ENCODE measurements around the gene LIX1L.
"Not testable (repeated sequence)": the region's sequence is repeated elsewhere in the genome, so short reads cannot be mapped to it uniquely, and the experiment has no call there.

Gene LIX1L

GRCh38 chr1:145937436-145937835, 20.4 kb downstream of the LIX1L start:
- no peak for TF ChIP-seq CTCF (IDR thresholded peaks at IDR 0.05; ENCODE audit: control extremely low read depth, extremely low read depth, low read depth, missing control alignments)
- no peak for DNase-seq (ENCODE audit: extremely low spot score)
- POLR2A ChIA-PET = no interaction called here
- CTCF ChIA-PET = interaction anchor here (1.6 to 3.1 kb wide), 2 partner anchors 10 to 41 kb away, joined by 4 to 14 read pairs; partner anchors contain the start of gene RBM8A

GRCh38 chr1:145936247-145936646, 21.6 kb downstream of the LIX1L start:
- no peak for TF ChIP-seq CTCF (IDR thresholded peaks at IDR 0.05; ENCODE audit: control extremely low read depth, extremely low read depth, low read depth, missing control alignments)
- no peak for DNase-seq (ENCODE audit: extremely low spot score)
- POLR2A ChIA-PET = interaction anchor here (0.9 kb wide), 1 partner anchor 9 kb away, joined by 3 read pairs; the partner anchor contains the start of gene RBM8A
- CTCF ChIA-PET = interaction anchor here (1.2 to 3.1 kb wide), 4 partner anchors 8 to 42 kb away, joined by 3 to 14 read pairs (median 4); partner anchors contain the start of gene RBM8A

- ChIA-PET POLR2A (interaction anchor here (0.9 kb wide), 1 partner anchor 9 kb away, joined by 3 read pairs; the partner anchor contains the start of gene RBM8A), CTCF (interaction anchor here (1.2 to 3.1 kb wide), 4 partner anchors 9 to 43 kb away, joined by 3 to 14 read pairs (median 4); partner anchors contain the start of gene RBM8A)
- no peak for DNase-seq (ENCODE audit: extremely low spot score)
- no peak for TF ChIP-seq CTCF (IDR thresholded peaks at IDR 0.05; ENCODE audit: control extremely low read depth, extremely low read depth, low read depth, missing control alignments)
These were observed 22.1 kb downstream of the LIX1L start for GRCh38 chr1:145935708-145936107.

GRCh38 chr1:145932522-145933009, 25.3 kb downstream of the LIX1L start:
- POLR2A ChIA-PET; DNase-seq (ENCODE audit: extremely low spot score): not testable (repeated sequence)
- CTCF ChIA-PET = interaction anchor here (0.7 to 2.2 kb wide), 4 partner anchors 9 to 75 kb away, joined by 3 to 5 read pairs (median 3); no protein-coding TSS in a partner anchor

GRCh38 chr1:145927916-145928643, 29.7 kb downstream of the LIX1L start:
- no peak for DNase-seq (ENCODE audit: extremely low spot score)
- TF ChIP-seq CTCF (IDR thresholded peaks at IDR 0.05; ENCODE audit: control extremely low read depth, extremely low read depth, low read depth, missing control alignments) = no peak
- POLR2A ChIA-PET = interaction anchor here (0.6 to 1.5 kb wide), 11 partner anchors 8 to 647 kb away, joined by 3 to 16 read pairs (median 5); partner anchors contain the start of genes ANKRD34A, LIX1L, PEX11B and PIAS3
- CTCF ChIA-PET = interaction anchor here (0.7 to 2.5 kb wide), 17 partner anchors 9 to 85 kb away, joined by 3 to 16 read pairs (median 5); partner anchors contain the start of genes ANKRD34A, LIX1L, NUDT17 and PEX11B

GRCh38 chr1:145927063-145927886, 30.5 kb downstream of the LIX1L start, which contains the start of gene RBM8A:
TSS of gene RBM8A (minus strand) at chr1:145927484. CDS start at chr1:145927426, 58 bp downstream.
- ChIA-PET CTCF (interaction anchor here (0.7 to 2.5 kb wide), 20 partner anchors 9 to 85 kb away, joined by 3 to 16 read pairs (median 4); partner anchors contain the start of genes ANKRD34A, LIX1L, NUDT17 and PEX11B), POLR2A (interaction anchor here (0.7 to 1.5 kb wide), 10 partner anchors 9 to 646 kb away, joined by 3 to 16 read pairs (median 5); partner anchors contain the start of genes ANKRD34A, LIX1L, PEX11B and PIAS3)
- peak; percentile 42 for TF ChIP-seq CTCF (IDR thresholded peaks at IDR 0.05; ENCODE audit: control extremely low read depth, extremely low read depth, low read depth, missing control alignments)
- DNase-seq (ENCODE audit: extremely low spot score) = peak; percentile 89
